Adrenal gland (tissue), 5 donors: ENCODE measurements around the gene MUS81.

Experiments
- CTCF ChIP-seq, 6 experiments: fragments of 450-650 bp in 4 of 6; fragments of 200-600 bp in 2 of 6; sonication (generic) in 1 of 6; IDR thresholded peaks; 1 replicate in 5 of 6; 2 replicates in 1 of 6; pipeline versions ENCODE4 v1.5.1 to v1.8.0; 2016 to 2021; ENCODE audit warnings: antibody characterized with exemption in 6 of 6, mild to moderate bottlenecking in 2 of 6, moderate library complexity in 1 of 6
- POLR2A ChIP-seq, 2 donors: fragments of 450-650 bp; IDR thresholded peaks; one replicate each; pipeline ENCODE4 v1.6.1; 2017; ENCODE audit warnings: antibody characterized with exemption in 2 of 2, mild to moderate bottlenecking in 2 of 2, moderate library complexity in 1 of 2
- donor health status: DM: no; HTN: no; CAD: no.

- TF ChIP-seq CTCF (IDR thresholded peaks at IDR 0.05) (no peak), POLR2A (IDR thresholded peaks at IDR 0.05) (no peak)
Observed at GRCh38 chr11:65847746-65848145, 12.5 kb upstream of the MUS81 start.
